DND-41 (cell line): Measurements from ENCODE around the gene ZBTB3.
"Not testable (repeated sequence)": the region's sequence is repeated elsewhere in the genome, so short reads cannot be mapped to it uniquely, and the experiment has no call there.

Experiments used
- ATAC-seq: fragments of 200-7000 bp; cut with Tn5 transposase; 3 replicates; pipeline ENCODE4 v1.9.1; 2021; ENCODE audit warnings: low read depth; ENCODE audit not compliant: insufficient read depth
- DNase-seq: peaks from one replicate; pipeline ENCODE4 v3.0.0-alpha.2; 2020
- H2AFZ ChIP-seq: 2 replicates; pipeline ENCODE4 v1.6.0; 2012; ENCODE audit warnings: low read depth, low read length
- H3K27ac ChIP-seq: 2 replicates; pipeline ENCODE4 v1.5.1; 2012; ENCODE audit warnings: low read length, inconsistent platforms
- H3K27me3 ChIP-seq: fragments of 200-600 bp; sonication (generic); 2 replicates; pipeline ENCODE4 v1.6.0; 2012; ENCODE audit warnings: low read length, mild to moderate bottlenecking, inconsistent platforms; ENCODE audit not compliant: insufficient read depth, poor library complexity
- H3K36me3 ChIP-seq: 2 replicates; pipeline ENCODE4 v1.5.1; 2012; ENCODE audit warnings: low read length, inconsistent platforms; ENCODE audit not compliant: insufficient read depth
- H3K4me1 ChIP-seq: 2 replicates; pipeline ENCODE4 v1.5.1; 2012; ENCODE audit warnings: mild to moderate bottlenecking, low read length; ENCODE audit not compliant: insufficient read depth
- H3K4me2 ChIP-seq: 2 replicates; pipeline ENCODE4 v1.6.0; 2012; ENCODE audit warnings: mild to moderate bottlenecking, moderate library complexity, low read length, inconsistent platforms; ENCODE audit not compliant: insufficient read depth
- H3K4me3 ChIP-seq, 2 experiments: fragments of 200-600 bp in 1 of 2; shearing (Covaris generic) in 1 of 2; 2 replicates each; pipeline ENCODE4 v1.5.1; 2012 to 2016; ENCODE audit warnings: inconsistent platforms in 2 of 2, low read length in 2 of 2, mild to moderate bottlenecking in 2 of 2, low read depth in 1 of 2, moderate library complexity in 1 of 2
- H3K79me2 ChIP-seq: 2 replicates; pipeline ENCODE4 v1.6.0; 2012; ENCODE audit warnings: low read length, inconsistent platforms; ENCODE audit not compliant: insufficient read depth
- H3K9ac ChIP-seq: 2 replicates; pipeline ENCODE4 v1.6.0; 2012; ENCODE audit warnings: low read depth, mild to moderate bottlenecking, inconsistent platforms, low read length, moderate library complexity
- H3K9me3 ChIP-seq: 2 replicates; pipeline ENCODE4 v1.5.1; 2012; ENCODE audit warnings: low read length, moderate library complexity, mild to moderate bottlenecking, inconsistent platforms; ENCODE audit not compliant: insufficient read depth, severe bottlenecking
- H4K20me1 ChIP-seq: 2 replicates; pipeline ENCODE4 v1.6.0; 2012; ENCODE audit warnings: low read length; ENCODE audit not compliant: insufficient read depth
- CTCF ChIP-seq: IDR thresholded peaks from 2 replicates; pipeline ENCODE4 v1.5.1; 2012; ENCODE audit warnings: borderline replicate concordance, low read length, moderate library complexity, mild to moderate bottlenecking; ENCODE audit not compliant: poor library complexity, severe bottlenecking; ENCODE audit errors: extremely low read depth
- EZH2 ChIP-seq: IDR thresholded peaks from 3 replicates; pipeline ENCODE4 v1.6.1; 2012; ENCODE audit warnings: borderline replicate concordance, low read depth, mild to moderate bottlenecking, moderate library complexity, low read length, inconsistent platforms; ENCODE audit not compliant: severe bottlenecking

The ZBTB3 gene

GRCh38 chr11:62752177-62752785, 1.7 kb downstream of the ZBTB3 start:
- H3K27me3 ChIP-seq = no peaks in the 10 kb centered on the region
- H3K36me3 ChIP-seq = peaks cover 24% of the 10 kb centered on the region
- H3K4me1 ChIP-seq = peaks cover 28% of the 10 kb centered on the region
- H3K79me2 ChIP-seq = peaks cover 23% of the 10 kb centered on the region
- TF ChIP-seq EZH2 (no peak), CTCF (no peak)
- H3K27ac ChIP-seq = no peak overlapping the region
- H2AFZ ChIP-seq = no peak overlapping the region
- DNase-seq = no peak
- H4K20me1 ChIP-seq = peaks cover 7% of the 10 kb centered on the region; the same call in 1 of the 2 replicates
- H3K9ac ChIP-seq = no peak overlapping the region
- no peaks in the 10 kb centered on the region for H3K9me3 ChIP-seq
- peak overlapping the region; percentile 1 for H3K4me2 ChIP-seq
- no peak for ATAC-seq
- no peak overlapping the region for H3K4me3 ChIP-seq

GRCh38 chr11:62749931-62750330, 4.0 kb downstream of the ZBTB3 start:
- H3K27me3 ChIP-seq, DNase-seq, H4K20me1 ChIP-seq, H3K4me3 ChIP-seq, H3K9me3 ChIP-seq, H2AFZ ChIP-seq, ATAC-seq, H3K27ac ChIP-seq, H3K4me2 ChIP-seq, H3K9ac ChIP-seq: not testable (repeated sequence)
- peaks cover 23% of the 10 kb centered on the region for H3K79me2 ChIP-seq
- H3K4me1 ChIP-seq = peaks cover 25% of the 10 kb centered on the region
- peaks cover 24% of the 10 kb centered on the region for H3K36me3 ChIP-seq

GRCh38 chr11:62747475-62748160, 6.3 kb downstream of the ZBTB3 start:
- Histone ChIP-seq H4K20me1 (peaks cover 5% of the 10 kb centered on the region; the same call in 1 of the 2 replicates), H3K4me3 (no peak overlapping the region), H3K79me2 (peaks cover 13% of the 10 kb centered on the region), H2AFZ (no peak overlapping the region), H3K27ac (no peak overlapping the region), H3K9me3 (no peaks in the 10 kb centered on the region), H3K27me3 (no peaks in the 10 kb centered on the region), H3K9ac (no peak overlapping the region), H3K36me3 (peaks cover 17% of the 10 kb centered on the region), H3K4me2 (no peak overlapping the region), H3K4me1 (peaks cover 8% of the 10 kb centered on the region)
- no peak for TF ChIP-seq EZH2
- TF ChIP-seq CTCF = no peak
- no peak for DNase-seq
- no peak for ATAC-seq

GRCh38 chr11:62737196-62737595, 16.8 kb downstream of the ZBTB3 start:
- H3K9me3 ChIP-seq = no peaks in the 10 kb centered on the region
- DNase-seq (no peak), ATAC-seq (no peak)
- no peaks in the 10 kb centered on the region for H3K4me1 ChIP-seq
- TF ChIP-seq EZH2 = no peak
- TF ChIP-seq CTCF = no peak
- H2AFZ ChIP-seq = no peak overlapping the region
- H4K20me1 ChIP-seq = no peaks in the 10 kb centered on the region
- H3K27me3 ChIP-seq = no peaks in the 10 kb centered on the region
- H3K27ac ChIP-seq = no peak overlapping the region
- H3K4me2 ChIP-seq = no peak overlapping the region
- H3K36me3 ChIP-seq = peaks cover 66% of the 10 kb centered on the region
- no peak overlapping the region for H3K9ac ChIP-seq
- no peak overlapping the region for H3K4me3 ChIP-seq
- H3K79me2 ChIP-seq = peaks cover 21% of the 10 kb centered on the region
